HG03558 (cell line): ENCODE results near the gene ZNF140.
A peak's percentile ranks its signal among the peaks of the same experiment; 100 is the strongest.

ENCODE experiments used
- ATAC-seq: cut with Tn5 transposase; IDR thresholded peaks from one replicate; pipeline ENCODE4 v1.9.1; 2021; ENCODE audit warnings: moderate number of reproducible peaks; ENCODE audit not compliant: unreplicated experiment; ENCODE audit errors: extremely low read depth

Gene ZNF140

GRCh38 chr12:133080368-133081158 is at the start of gene ZNF140:
Gene ZNF140 (plus strand): TSS chr12:133080923. CDS start chr12:133081321, 398 bp downstream.
- ATAC-seq = peak; percentile 50

GRCh38 chr12:133037207-133038005 is 43.3 kb upstream of the ZNF140 start, which contains the start of gene ZNF84:
Gene ZNF84 (plus strand): TSS chr12:133037509. CDS start chr12:133041468, 3,959 bp downstream.
- ATAC-seq = peak; percentile 77

- no peak for ATAC-seq
Observed at GRCh38 chr12:133038118-133038709, 42.5 kb upstream of the ZNF140 start.

- ATAC-seq = no peak
Observed at GRCh38 chr12:133046698-133047097, 34.0 kb upstream of the ZNF140 start.

GRCh38 chr12:133057446-133057845 is 23.3 kb upstream of the ZNF140 start:
- no peak for ATAC-seq

GRCh38 chr12:133058203-133059113 is 22.3 kb upstream of the ZNF140 start:
- ATAC-seq = no peak

GRCh38 chr12:133061954-133062353 is 18.8 kb upstream of the ZNF140 start:
- no peak for ATAC-seq

GRCh38 chr12:133063556-133063955 is 17.2 kb upstream of the ZNF140 start:
- no peak for ATAC-seq

GRCh38 chr12:133073836-133074235 is 6.9 kb upstream of the ZNF140 start:
- ATAC-seq = no peak

GRCh38 chr12:133080026-133080367 is 726 bp upstream of the ZNF140 start:
- ATAC-seq = peak; percentile 57

GRCh38 chr12:133081159-133081780 is 547 bp downstream of the ZNF140 start:
- ATAC-seq = no peak

GRCh38 chr12:133083345-133083744 is 2.6 kb downstream of the ZNF140 start:
- ATAC-seq = no peak

GRCh38 chr12:133105620-133106019 is 24.9 kb downstream of the ZNF140 start:
- ATAC-seq = no peak

GRCh38 chr12:133106253-133106652 is 25.5 kb downstream of the ZNF140 start:
- ATAC-seq = no peak

GRCh38 chr12:133107121-133107520 is 26.4 kb downstream of the ZNF140 start:
- ATAC-seq = no peak

- ATAC-seq = no peak
Observed at GRCh38 chr12:133108150-133108549, 27.4 kb downstream of the ZNF140 start.

GRCh38 chr12:133120385-133121191 is 39.9 kb downstream of the ZNF140 start:
- ATAC-seq = no peak

- no peak for ATAC-seq
Observed at GRCh38 chr12:133124674-133125073, 44.0 kb downstream of the ZNF140 start.
